ENCODE measurements around the gene KIF19. TPM values are rescaled to one million over a fixed set of nuclear protein-coding genes. Genes with fewer than 3 reads are reported as not detected.
"Not testable (repeated sequence)": the region's sequence is repeated elsewhere in the genome, so short reads cannot be mapped to it uniquely, and the experiment has no call there.

KIF19 gene, protein sequence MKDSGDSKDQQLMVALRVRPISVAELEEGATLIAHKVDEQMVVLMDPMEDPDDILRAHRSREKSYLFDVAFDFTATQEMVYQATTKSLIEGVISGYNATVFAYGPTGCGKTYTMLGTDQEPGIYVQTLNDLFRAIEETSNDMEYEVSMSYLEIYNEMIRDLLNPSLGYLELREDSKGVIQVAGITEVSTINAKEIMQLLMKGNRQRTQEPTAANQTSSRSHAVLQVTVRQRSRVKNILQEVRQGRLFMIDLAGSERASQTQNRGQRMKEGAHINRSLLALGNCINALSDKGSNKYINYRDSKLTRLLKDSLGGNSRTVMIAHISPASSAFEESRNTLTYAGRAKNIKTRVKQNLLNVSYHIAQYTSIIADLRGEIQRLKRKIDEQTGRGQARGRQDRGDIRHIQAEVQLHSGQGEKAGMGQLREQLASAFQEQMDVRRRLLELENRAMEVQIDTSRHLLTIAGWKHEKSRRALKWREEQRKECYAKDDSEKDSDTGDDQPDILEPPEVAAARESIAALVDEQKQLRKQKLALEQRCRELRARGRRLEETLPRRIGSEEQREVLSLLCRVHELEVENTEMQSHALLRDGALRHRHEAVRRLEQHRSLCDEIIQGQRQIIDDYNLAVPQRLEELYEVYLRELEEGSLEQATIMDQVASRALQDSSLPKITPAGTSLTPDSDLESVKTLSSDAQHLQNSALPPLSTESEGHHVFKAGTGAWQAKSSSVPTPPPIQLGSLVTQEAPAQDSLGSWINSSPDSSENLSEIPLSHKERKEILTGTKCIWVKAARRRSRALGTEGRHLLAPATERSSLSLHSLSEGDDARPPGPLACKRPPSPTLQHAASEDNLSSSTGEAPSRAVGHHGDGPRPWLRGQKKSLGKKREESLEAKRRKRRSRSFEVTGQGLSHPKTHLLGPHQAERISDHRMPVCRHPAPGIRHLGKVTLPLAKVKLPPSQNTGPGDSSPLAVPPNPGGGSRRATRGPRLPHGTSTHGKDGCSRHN
- not detected in 2 replicates for total RNA-seq (ENCODE audit: low replicate concordance)

GRCh38 chr17:74325743-74326379 lies at the start of gene KIF19:
KIF19 (plus strand) TSS chr17:74326226; CDS start chr17:74326350, 124 bp downstream.
- H3K4me3 ChIP-seq (ENCODE audit: low read depth, low read length) = no peak within 1 kb of the TSS
- TF ChIP-seq CTCF (IDR thresholded peaks at IDR 0.05; ENCODE audit: insufficient read depth, low read length) = no peak
- DNase-seq (ENCODE audit: low read depth) = no peak

GRCh38 chr17:74276541-74277009 lies 49.5 kb upstream of the KIF19 start:
- no peak overlapping the region for H3K4me3 ChIP-seq (ENCODE audit: low read depth, low read length)
- DNase-seq (ENCODE audit: low read depth) = peak; percentile 65
- TF ChIP-seq CTCF (IDR thresholded peaks at IDR 0.05; ENCODE audit: insufficient read depth, low read length) = no peak

- no peak for DNase-seq (ENCODE audit: low read depth)
- no peak for TF ChIP-seq CTCF (IDR thresholded peaks at IDR 0.05; ENCODE audit: insufficient read depth, low read length)
- no peak overlapping the region for H3K4me3 ChIP-seq (ENCODE audit: low read depth, low read length)
These were observed 48.1 kb upstream of the KIF19 start for GRCh38 chr17:74277935-74278334.

DNA sequence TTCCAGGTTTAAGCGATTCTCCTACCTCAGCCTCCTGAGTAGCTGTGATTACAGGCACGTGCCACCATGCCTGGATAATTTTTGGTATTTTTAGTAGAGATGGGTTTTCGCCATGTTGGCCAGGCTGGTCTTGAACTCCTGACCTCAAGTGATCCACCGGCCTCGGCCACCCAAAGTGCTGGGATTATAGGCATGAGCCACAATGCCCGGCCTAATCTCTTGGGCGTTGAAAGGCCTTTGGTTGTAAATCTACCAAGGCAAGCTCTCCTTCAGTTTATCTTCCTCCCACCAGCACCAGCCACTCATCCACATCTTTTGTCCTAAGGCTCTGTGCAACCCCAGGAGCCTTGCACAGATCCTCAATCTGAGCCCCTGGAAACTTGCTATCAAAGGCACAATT lies 46.4 kb upstream of the KIF19 start:
- H3K4me3 ChIP-seq (ENCODE audit: low read depth, low read length); DNase-seq (ENCODE audit: low read depth): not testable (repeated sequence)

DNA sequence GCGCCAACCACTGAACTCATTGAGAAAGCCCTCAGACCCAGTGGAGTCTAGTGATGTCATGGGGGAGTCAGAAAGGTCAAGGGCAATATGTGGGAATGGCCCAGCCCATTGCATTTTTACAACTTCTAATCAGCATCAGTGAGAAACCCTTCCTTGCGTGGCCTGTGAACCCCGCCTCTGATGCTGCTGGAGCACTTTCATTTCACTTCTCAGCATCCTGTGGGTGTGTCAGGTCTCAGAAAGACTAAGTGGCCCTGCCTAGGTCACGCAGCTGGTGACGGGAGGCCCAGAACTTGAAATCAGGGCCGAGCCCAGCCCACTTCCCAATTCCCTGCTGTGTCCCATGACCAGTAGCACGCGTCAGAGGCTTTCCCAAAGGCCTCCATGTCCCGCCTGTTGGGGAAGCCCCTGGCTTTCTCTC lies 45.9 kb upstream of the KIF19 start:
- no peak for TF ChIP-seq CTCF (IDR thresholded peaks at IDR 0.05; ENCODE audit: insufficient read depth, low read length)
- no peak overlapping the region for H3K4me3 ChIP-seq (ENCODE audit: low read depth, low read length)
- no peak for DNase-seq (ENCODE audit: low read depth)

- DNase-seq (ENCODE audit: low read depth) = no peak
- TF ChIP-seq CTCF (IDR thresholded peaks at IDR 0.05; ENCODE audit: insufficient read depth, low read length) = no peak
- H3K4me3 ChIP-seq (ENCODE audit: low read depth, low read length) = no peak overlapping the region
These were observed 44.2 kb upstream of the KIF19 start for GRCh38 chr17:74281799-74282198.

DNA sequence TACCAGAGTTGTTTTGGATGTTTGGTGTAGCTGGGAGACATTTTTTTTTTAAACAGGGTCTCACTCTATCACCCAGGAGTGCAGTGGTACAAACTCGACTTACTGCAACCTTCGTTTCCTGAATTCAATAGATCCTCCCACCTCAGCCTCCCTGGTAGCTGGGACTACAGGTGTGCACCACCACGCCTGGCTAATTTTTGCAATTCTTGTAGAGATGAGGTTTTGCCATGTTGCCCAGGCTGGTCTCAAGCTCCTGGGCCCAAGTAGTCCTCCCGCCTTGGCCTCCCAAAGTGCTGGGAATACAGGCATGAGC lies 43.8 kb upstream of the KIF19 start:
- DNase-seq (ENCODE audit: low read depth); H3K4me3 ChIP-seq (ENCODE audit: low read depth, low read length): not testable (repeated sequence)

Data from fibroblast of the aortic adventitia (primary cell).